Tibial nerve (tissue), 4 donors: ENCODE results near the gene SARM1. TPM values are rescaled to one million over a fixed set of nuclear protein-coding genes. Genes with fewer than 3 reads are reported as not detected.

Source experiments
- DNase-seq, 2 donors: peaks; one replicate each; pipeline ENCODE4 v3.0.0-alpha.2; 2019; ENCODE audit warnings: low spot score in 2 of 2
- H3K27ac ChIP-seq, 4 donors: fragments of 200-600 bp; sonication (generic) in 3 of 4; one replicate each; pipeline ENCODE4 v1.5.1; 2017 to 2019; ENCODE audit warnings: mild to moderate bottlenecking in 1 of 4
- H3K27me3 ChIP-seq, 2 donors: fragments of 200-600 bp; sonication (generic) in 1 of 2; one replicate each; pipeline versions ENCODE4 v1.5.1 to v1.6.0; 2017 to 2019
- H3K36me3 ChIP-seq, 3 donors: fragments of 200-600 bp; sonication (generic); one replicate each; pipeline ENCODE4 v1.5.1; 2018 to 2019
- H3K4me1 ChIP-seq, 4 donors: fragments of 200-600 bp; sonication (generic) in 3 of 4; one replicate each; pipeline ENCODE4 v1.5.1; 2017 to 2019
- H3K4me3 ChIP-seq, 4 donors: fragments of 200-600 bp; sonication (generic) in 3 of 4; one replicate each; pipeline ENCODE4 v1.5.1; 2017 to 2019; ENCODE audit warnings: mild to moderate bottlenecking in 1 of 4, moderate library complexity in 1 of 4
- H3K9me3 ChIP-seq, 4 donors: fragments of 200-600 bp; sonication (generic) in 3 of 4; one replicate each; pipeline ENCODE4 v1.5.1; 2017 to 2019
- EP300 ChIP-seq, 2 donors: sonication (generic); formaldehyde crosslinking; IDR thresholded peaks; one replicate each; pipeline ENCODE4 v1.6.1; 2017; ENCODE audit warnings: antibody characterized with exemption in 2 of 2, mild to moderate bottlenecking in 1 of 2
- POLR2A ChIP-seq, 2 donors: fragments of 450-650 bp; IDR thresholded peaks; one replicate each; pipeline ENCODE4 v1.6.1; 2017; ENCODE audit warnings: antibody characterized with exemption in 2 of 2, mild to moderate bottlenecking in 2 of 2, moderate library complexity in 2 of 2
- WGBS, 2 donors: methylation state at CpG; one replicate each; pipeline ENCODE4 v1.1.5; 2018; 5-methylcytosine and 5-hydroxymethylcytosine counted together
- total RNA-seq, 4 donors: library from RNA; depleted of rRNA; stranded (reverse); fragments of >200 nt; gene quantifications; one replicate each; pipeline ENCODE4 v1.1.0, GENCODE V29; 2016
- TF ChIP-seq, protein P1 (sequence below), 5 experiments: fragments of 200-600 bp in 3 of 5; fragments of 450-650 bp in 2 of 5; sonication (generic) in 3 of 5; IDR thresholded peaks; one replicate each; pipeline ENCODE4 v1.5.1; 2016 to 2019; ENCODE audit warnings: antibody characterized with exemption in 5 of 5, mild to moderate bottlenecking in 3 of 5, moderate library complexity in 2 of 5

SARM1 gene
- total RNA-seq, 4 donors from 2014 or later = 5.4 to 18.6 (median 13.8) TPM

- peaks cover 0 to 31% (median 0%) of the 10 kb centered on the region in 3 donors for H3K36me3 ChIP-seq
- TF ChIP-seq POLR2A (IDR thresholded peaks at IDR 0.05) (no peak), EP300 (IDR thresholded peaks at IDR 0.05) (no peak)
- TF ChIP-seq, protein P1, sequence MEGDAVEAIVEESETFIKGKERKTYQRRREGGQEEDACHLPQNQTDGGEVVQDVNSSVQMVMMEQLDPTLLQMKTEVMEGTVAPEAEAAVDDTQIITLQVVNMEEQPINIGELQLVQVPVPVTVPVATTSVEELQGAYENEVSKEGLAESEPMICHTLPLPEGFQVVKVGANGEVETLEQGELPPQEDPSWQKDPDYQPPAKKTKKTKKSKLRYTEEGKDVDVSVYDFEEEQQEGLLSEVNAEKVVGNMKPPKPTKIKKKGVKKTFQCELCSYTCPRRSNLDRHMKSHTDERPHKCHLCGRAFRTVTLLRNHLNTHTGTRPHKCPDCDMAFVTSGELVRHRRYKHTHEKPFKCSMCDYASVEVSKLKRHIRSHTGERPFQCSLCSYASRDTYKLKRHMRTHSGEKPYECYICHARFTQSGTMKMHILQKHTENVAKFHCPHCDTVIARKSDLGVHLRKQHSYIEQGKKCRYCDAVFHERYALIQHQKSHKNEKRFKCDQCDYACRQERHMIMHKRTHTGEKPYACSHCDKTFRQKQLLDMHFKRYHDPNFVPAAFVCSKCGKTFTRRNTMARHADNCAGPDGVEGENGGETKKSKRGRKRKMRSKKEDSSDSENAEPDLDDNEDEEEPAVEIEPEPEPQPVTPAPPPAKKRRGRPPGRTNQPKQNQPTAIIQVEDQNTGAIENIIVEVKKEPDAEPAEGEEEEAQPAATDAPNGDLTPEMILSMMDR (IDR thresholded peaks at IDR 0.05) = no peak
Observed at GRCh38 chr17:28379814-28380801, 8.6 kb downstream of the SARM1 start.

DNA sequence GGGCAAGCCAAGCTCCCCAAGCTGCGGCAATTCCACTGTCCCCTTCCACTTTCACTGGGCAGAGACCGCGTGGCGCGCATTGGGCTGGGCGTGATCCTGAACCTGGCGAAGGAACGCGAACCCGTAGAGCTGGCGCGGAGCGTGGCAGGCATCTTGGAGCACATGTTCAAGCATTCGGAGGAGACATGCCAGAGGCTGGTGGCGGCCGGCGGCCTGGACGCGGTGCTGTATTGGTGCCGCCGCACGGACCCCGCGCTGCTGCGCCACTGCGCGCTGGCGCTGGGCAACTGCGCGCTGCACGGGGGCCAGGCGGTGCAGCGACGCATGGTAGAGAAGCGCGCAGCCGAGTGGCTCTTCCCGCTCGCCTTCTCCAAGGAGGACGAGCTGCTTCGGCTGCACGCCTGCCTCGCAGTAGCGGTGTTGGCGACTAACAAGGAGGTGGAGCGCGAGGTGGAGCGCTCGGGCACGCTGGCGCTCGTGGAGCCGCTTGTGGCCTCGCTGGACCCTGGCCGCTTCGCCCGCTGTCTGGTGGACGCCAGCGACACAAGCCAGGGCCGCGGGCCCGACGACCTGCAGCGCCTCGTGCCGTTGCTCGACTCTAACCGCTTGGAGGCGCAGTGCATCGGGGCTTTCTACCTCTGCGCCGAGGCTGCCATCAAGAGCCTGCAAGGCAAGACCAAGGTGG is 9.8 kb downstream of the SARM1 start:
- no peaks in the 10 kb centered on the region for H3K9me3 ChIP-seq
- H3K27me3 ChIP-seq = no peaks in the 10 kb centered on the region
- TF ChIP-seq, protein P1 (IDR thresholded peaks at IDR 0.05) = no peak
- TF ChIP-seq EP300 (IDR thresholded peaks at IDR 0.05) (no peak), POLR2A (IDR thresholded peaks at IDR 0.05) (no peak)
- DNase-seq = no peak
- peaks cover 0 to 8% (median 3%) of the 10 kb centered on the region in 4 donors for H3K4me1 ChIP-seq
- no peak overlapping the region for H3K4me3 ChIP-seq
- no peak overlapping the region for H3K27ac ChIP-seq
- H3K36me3 ChIP-seq = peaks cover 0 to 40% (median 0%) of the 10 kb centered on the region in 3 donors
- 32 to 39% methylated on average over 32 to 68 of the region's 72 CpGs for WGBS, 2 donors

More at GRCh38 chr17:28379814-28380801, 8.6 kb downstream of the SARM1 start:
- H3K4me3 ChIP-seq = no peak overlapping the region
- H3K4me1 ChIP-seq = peaks cover 0 to 8% (median 3%) of the 10 kb centered on the region in 4 donors
- H3K27ac ChIP-seq = no peak overlapping the region
- DNase-seq = no peak
- no peaks in the 10 kb centered on the region for H3K9me3 ChIP-seq
- WGBS, 2 donors = 83 to 88% methylated on average over 10 of the region's 10 CpGs
- no peaks in the 10 kb centered on the region for H3K27me3 ChIP-seq

DNA sequence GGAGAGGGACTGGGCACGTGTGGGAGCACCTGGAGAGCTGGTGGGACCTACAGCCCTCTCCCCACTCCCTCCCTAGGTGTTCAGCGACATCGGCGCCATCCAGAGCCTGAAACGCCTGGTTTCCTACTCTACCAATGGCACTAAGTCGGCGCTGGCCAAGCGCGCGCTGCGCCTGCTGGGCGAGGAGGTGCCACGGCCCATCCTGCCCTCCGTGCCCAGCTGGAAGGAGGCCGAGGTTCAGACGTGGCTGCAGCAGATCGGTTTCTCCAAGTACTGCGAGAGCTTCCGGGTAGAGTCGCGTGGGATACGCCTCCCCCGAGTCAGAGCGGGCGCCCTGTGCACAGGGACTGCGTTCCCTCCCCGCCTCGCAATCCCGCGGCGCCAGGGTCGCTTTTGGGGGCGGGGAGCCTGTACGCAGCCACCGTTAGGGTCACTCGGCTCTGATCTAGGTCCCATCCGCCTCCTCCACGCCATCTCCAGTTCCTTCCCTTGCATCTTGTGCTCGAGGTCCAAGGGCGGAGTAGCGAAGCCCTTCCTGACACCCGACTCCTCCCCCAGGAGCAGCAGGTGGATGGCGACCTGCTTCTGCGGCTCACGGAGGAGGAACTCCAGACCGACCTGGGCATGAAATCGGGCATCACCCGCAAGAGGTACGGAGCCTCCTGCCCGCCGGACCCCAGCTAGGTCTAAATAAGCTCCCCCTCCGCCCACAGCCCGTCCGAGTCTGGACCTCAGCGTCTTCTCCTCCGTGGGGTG is 13.0 kb downstream of the SARM1 start:
- Histone ChIP-seq H3K36me3 (peaks cover 0 to 56% (median 7%) of the 10 kb centered on the region in 3 donors), H3K27me3 (no peaks in the 10 kb centered on the region), H3K4me3 (peak overlapping the region; percentile 3 to 53 (median 38)), H3K4me1 (peaks cover 0 to 8% (median 3%) of the 10 kb centered on the region in 4 donors), H3K9me3 (no peaks in the 10 kb centered on the region), H3K27ac (peak overlapping the region in 1 of 4 donors; percentile 56)
- no peak for TF ChIP-seq EP300 (IDR thresholded peaks at IDR 0.05)
- WGBS, 2 donors = 39 to 43% methylated on average over 43 to 46 of the region's 56 CpGs
- peak in 1 of 2 donors; percentile 14 for DNase-seq

DNA sequence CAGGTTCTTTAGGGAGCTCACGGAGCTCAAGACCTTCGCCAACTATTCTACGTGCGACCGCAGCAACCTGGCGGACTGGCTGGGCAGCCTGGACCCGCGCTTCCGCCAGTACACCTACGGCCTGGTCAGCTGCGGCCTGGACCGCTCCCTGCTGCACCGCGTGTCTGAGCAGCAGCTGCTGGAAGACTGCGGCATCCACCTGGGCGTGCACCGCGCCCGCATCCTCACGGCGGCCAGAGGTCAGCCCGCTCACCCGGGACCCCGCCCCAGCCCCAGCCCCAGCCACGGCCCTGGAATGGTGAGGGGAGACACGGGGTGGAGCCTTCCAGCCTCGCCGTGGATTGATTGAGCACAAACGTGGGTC is 13.5 kb downstream of the SARM1 start:
- TF ChIP-seq, protein P1 (IDR thresholded peaks at IDR 0.05) = no peak
- TF ChIP-seq POLR2A (IDR thresholded peaks at IDR 0.05) (no peak), EP300 (IDR thresholded peaks at IDR 0.05) (no peak)
- no peaks in the 10 kb centered on the region for H3K9me3 ChIP-seq
- peaks cover 0 to 8% (median 3%) of the 10 kb centered on the region in 4 donors for H3K4me1 ChIP-seq
- H3K36me3 ChIP-seq = peaks cover 0 to 61% (median 7%) of the 10 kb centered on the region in 3 donors
- H3K27ac ChIP-seq = peak overlapping the region in 1 of 4 donors; percentile 56
- WGBS, 2 donors = 46 to 48% methylated on average over 17 to 29 of the region's 29 CpGs
- no peaks in the 10 kb centered on the region for H3K27me3 ChIP-seq
- no peak for DNase-seq
- H3K4me3 ChIP-seq = peak overlapping the region; percentile 3 to 53 (median 38)

GRCh38 chr17:28385406-28385805 is 13.9 kb downstream of the SARM1 start:
- Histone ChIP-seq H3K4me3 (peak overlapping the region in 3 of 4 donors; percentile 28 to 53 (median 47)), H3K27me3 (no peaks in the 10 kb centered on the region), H3K4me1 (peaks cover 0 to 8% (median 3%) of the 10 kb centered on the region in 4 donors), H3K27ac (no peak overlapping the region), H3K9me3 (no peaks in the 10 kb centered on the region), H3K36me3 (peaks cover 0 to 65% (median 7%) of the 10 kb centered on the region in 3 donors)
- TF ChIP-seq EP300 (IDR thresholded peaks at IDR 0.05) (no peak), POLR2A (IDR thresholded peaks at IDR 0.05) (no peak)
- TF ChIP-seq, protein P1 (IDR thresholded peaks at IDR 0.05) = no peak
- 85 to 95% methylated on average over 8 of the region's 8 CpGs for WGBS, 2 donors
- no peak for DNase-seq
